Endothelial cell of umbilical vein (primary cell): ENCODE data around the gene PROZ.

Source experiments
- EZH2 ChIP-seq: IDR thresholded peaks from 2 replicates; pipeline ENCODE4 v1.6.1; 2012; ENCODE audit warnings: borderline replicate concordance, low read depth, mild to moderate bottlenecking, moderate library complexity, low read length, inconsistent platforms; ENCODE audit not compliant: severe bottlenecking
- JUN ChIP-seq: IDR thresholded peaks from 2 replicates; pipeline ENCODE4 v1.6.1; 2011; ENCODE audit warnings: borderline replicate concordance, low read depth; ENCODE audit not compliant: insufficient read length, insufficient read depth
- MYC ChIP-seq: IDR thresholded peaks from one replicate; pipeline ENCODE4 v1.6.1; 2011; ENCODE audit warnings: mild to moderate bottlenecking, low read depth, low read length
- POLR2A ChIP-seq: IDR thresholded peaks from 2 replicates; pipeline ENCODE4 v1.6.1; 2012; ENCODE audit warnings: low read depth, mild to moderate bottlenecking, control low read depth, low read length
- POLR2AphosphoS5 ChIP-seq: IDR thresholded peaks from 2 replicates; pipeline ENCODE4 v1.6.1; 2012; ENCODE audit warnings: low read depth, mild to moderate bottlenecking, control low read depth, low read length, moderate library complexity; ENCODE audit not compliant: insufficient read depth
- TF ChIP-seq, protein P1 (sequence below), 2 donors: IDR thresholded peaks; 1 replicate in 1 of 2; 2 replicates in 1 of 2; pipeline ENCODE4 v1.5.1; 2011; ENCODE audit warnings: low read length in 2 of 2, mild to moderate bottlenecking in 2 of 2, moderate library complexity in 2 of 2, control low read depth in 1 of 2, inconsistent platforms in 1 of 2, low read depth in 1 of 2; ENCODE audit not compliant: insufficient read depth in 1 of 2; ENCODE audit errors: extremely low read depth in 1 of 2
- TF ChIP-seq, protein P2 (sequence below): IDR thresholded peaks from 2 replicates; pipeline ENCODE4 v1.6.1; 2011; ENCODE audit not compliant: insufficient read depth, insufficient read length

DNA sequence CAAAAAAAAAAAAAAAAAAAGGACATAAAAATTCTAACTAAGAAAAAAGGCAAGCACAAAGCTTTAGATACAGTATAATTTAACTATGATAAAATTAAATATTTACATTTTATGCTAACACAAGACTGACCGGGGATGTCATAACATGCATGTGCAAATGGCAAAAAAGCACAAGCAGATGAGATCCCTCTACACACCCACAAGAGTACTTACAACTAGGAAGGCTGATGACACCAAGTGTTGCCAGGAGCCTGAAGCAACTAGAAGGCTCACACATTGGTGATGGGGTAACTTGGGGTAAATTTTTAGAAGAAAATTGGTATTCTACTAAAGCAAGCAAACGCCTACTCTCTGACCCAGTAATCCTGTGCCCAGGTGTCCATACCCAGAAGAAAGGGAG, 43.4 kb downstream of the PROZ start:
- TF ChIP-seq, protein P1, sequence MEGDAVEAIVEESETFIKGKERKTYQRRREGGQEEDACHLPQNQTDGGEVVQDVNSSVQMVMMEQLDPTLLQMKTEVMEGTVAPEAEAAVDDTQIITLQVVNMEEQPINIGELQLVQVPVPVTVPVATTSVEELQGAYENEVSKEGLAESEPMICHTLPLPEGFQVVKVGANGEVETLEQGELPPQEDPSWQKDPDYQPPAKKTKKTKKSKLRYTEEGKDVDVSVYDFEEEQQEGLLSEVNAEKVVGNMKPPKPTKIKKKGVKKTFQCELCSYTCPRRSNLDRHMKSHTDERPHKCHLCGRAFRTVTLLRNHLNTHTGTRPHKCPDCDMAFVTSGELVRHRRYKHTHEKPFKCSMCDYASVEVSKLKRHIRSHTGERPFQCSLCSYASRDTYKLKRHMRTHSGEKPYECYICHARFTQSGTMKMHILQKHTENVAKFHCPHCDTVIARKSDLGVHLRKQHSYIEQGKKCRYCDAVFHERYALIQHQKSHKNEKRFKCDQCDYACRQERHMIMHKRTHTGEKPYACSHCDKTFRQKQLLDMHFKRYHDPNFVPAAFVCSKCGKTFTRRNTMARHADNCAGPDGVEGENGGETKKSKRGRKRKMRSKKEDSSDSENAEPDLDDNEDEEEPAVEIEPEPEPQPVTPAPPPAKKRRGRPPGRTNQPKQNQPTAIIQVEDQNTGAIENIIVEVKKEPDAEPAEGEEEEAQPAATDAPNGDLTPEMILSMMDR (IDR thresholded peaks at IDR 0.05; ENCODE audit: extremely low read depth in 1 of 2, insufficient read depth in 1 of 2, low read depth in 1 of 2, low read length in 2 of 2) = no peak
- TF ChIP-seq POLR2AphosphoS5 (no peak), JUN (no peak), POLR2A (no peak), EZH2 (no peak), MYC (no peak)
- TF ChIP-seq, protein P2, sequence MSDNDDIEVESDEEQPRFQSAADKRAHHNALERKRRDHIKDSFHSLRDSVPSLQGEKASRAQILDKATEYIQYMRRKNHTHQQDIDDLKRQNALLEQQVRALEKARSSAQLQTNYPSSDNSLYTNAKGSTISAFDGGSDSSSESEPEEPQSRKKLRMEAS = no peak
